BLaER1 treated with 17β-estradiol and CSF1 and Interleukin-3, amounts not matched to agents 10 nM and 100 nM (cell line): Measurements from ENCODE around the gene PTGFRN.

Experiments
- H3K27ac ChIP-seq, 11 experiments: shearing (Covaris generic); formaldehyde crosslinking; 2 replicates each; pipeline ENCODE4 v1.8.1; 2022
- H3K27me3 ChIP-seq, 11 experiments: shearing (Covaris generic); formaldehyde crosslinking; 2 replicates each; pipeline ENCODE4 v1.8.1; 2022
- H3K36me3 ChIP-seq, 11 experiments: shearing (Covaris generic); formaldehyde crosslinking; 2 replicates each; pipeline ENCODE4 v1.8.1; 2022
- H3K4me1 ChIP-seq, 10 experiments: shearing (Covaris generic); formaldehyde crosslinking; 2 replicates each; pipeline ENCODE4 v1.8.1; 2022
- H3K4me2 ChIP-seq, 11 experiments: shearing (Covaris generic); formaldehyde crosslinking; 2 replicates each; pipeline ENCODE4 v1.8.1; 2022
- H3K4me3 ChIP-seq, 10 experiments: shearing (Covaris generic); formaldehyde crosslinking; 2 replicates each; pipeline ENCODE4 v1.8.1; 2022
- H3K9ac ChIP-seq, 11 experiments: shearing (Covaris generic); formaldehyde crosslinking; 2 replicates each; pipeline ENCODE4 v1.8.1; 2022
- H3K9me3 ChIP-seq, 11 experiments: shearing (Covaris generic); formaldehyde crosslinking; replicated peaks in 1 of 11; 2 replicates each; pipeline ENCODE4 v1.8.1; 2022
- H4K20me1 ChIP-seq, 11 experiments: shearing (Covaris generic); formaldehyde crosslinking; 2 replicates each; pipeline ENCODE4 v1.8.1; 2022
- Cebpa-rat ChIP-seq, 11 experiments: shearing (Covaris generic); IDR thresholded peaks; 2 replicates each; pipeline ENCODE4 v1.8.1; 2022

PTGFRN gene

GRCh38 chr1:117032681-117033539 lies 123.2 kb downstream of the PTGFRN start:
- H3K27ac ChIP-seq, result peak overlapping the region in 6 of 11 experiments; percentile 1 to 41 (median 14); a peak in 5 of 22 replicates
- no peaks in the 10 kb centered on the region for H3K27me3 ChIP-seq
- TF ChIP-seq Cebpa-rat (IDR thresholded peaks at IDR 0.05), result no peak
- H3K9ac ChIP-seq, result 0 out of 22 replicates have a peak overlapping the region, but pooled peaks of 1 of the 11 experiments have one; percentile 26
- H3K4me2 ChIP-seq, result peak overlapping the region; percentile 49 to 78 (median 61)
- H3K36me3 ChIP-seq, result peaks cover 0 to 91% (median 0%) of the 10 kb centered on the region in 11 experiments; a peak in 9 of 22 replicates
- H3K4me1 ChIP-seq, result peaks cover 26 to 63% (median 53%) of the 10 kb centered on the region in 10 experiments
- no peaks in the 10 kb centered on the region for H4K20me1 ChIP-seq
- H3K4me3 ChIP-seq, result no peak overlapping the region
- H3K9me3 ChIP-seq, result no peaks in the 10 kb centered on the region

- H3K36me3 ChIP-seq, result peaks cover 0 to 90% (median 0%) of the 10 kb centered on the region in 11 experiments; a peak in 9 of 22 replicates
- H3K27ac ChIP-seq, result peak overlapping the region in 5 of 11 experiments; percentile 1 to 41 (median 5); a peak in 4 of 22 replicates
- H3K4me1 ChIP-seq, result peaks cover 31 to 63% (median 55%) of the 10 kb centered on the region in 10 experiments
- no peaks in the 10 kb centered on the region for H3K27me3 ChIP-seq
- no peak for TF ChIP-seq Cebpa-rat (IDR thresholded peaks at IDR 0.05)
- peak overlapping the region; percentile 49 to 78 (median 61); a peak in 21 of 22 replicates for H3K4me2 ChIP-seq
- H4K20me1 ChIP-seq, result no peaks in the 10 kb centered on the region
- no peak overlapping the region for H3K4me3 ChIP-seq
- no peaks in the 10 kb centered on the region for H3K9me3 ChIP-seq
- no peak overlapping the region for H3K9ac ChIP-seq
These were observed 124.1 kb downstream of the PTGFRN start for GRCh38 chr1:117033772-117034171.

DNA sequence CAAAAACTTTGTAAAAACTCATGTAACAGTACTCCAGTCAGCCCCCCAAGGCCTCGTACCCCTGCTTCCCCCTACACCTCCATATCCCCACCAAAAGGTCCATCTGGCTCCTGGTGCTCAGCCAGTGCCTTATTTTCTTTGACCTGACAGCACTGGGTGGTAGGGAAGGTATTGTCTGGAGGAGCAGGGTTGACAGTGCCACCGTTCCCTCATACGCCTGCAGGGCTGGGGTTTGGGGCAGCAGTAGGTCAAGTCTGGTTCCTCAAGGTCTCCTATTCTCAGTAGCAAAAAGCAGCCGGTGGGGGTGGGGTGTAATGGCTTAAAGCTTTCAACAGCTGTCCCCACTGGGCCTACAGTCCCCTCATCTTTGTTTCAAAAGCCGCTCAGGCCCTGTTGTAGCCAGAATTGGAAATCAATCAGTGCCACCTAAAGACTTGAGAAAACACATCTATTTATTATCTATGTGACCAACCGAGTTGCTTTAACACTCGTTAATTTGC lies 125.1 kb downstream of the PTGFRN start:
- Histone ChIP-seq H3K4me2 (peak overlapping the region in 6 of 11 experiments; percentile 10 to 78 (median 68); a peak in 7 of 22 replicates), H3K9me3 (no peaks in the 10 kb centered on the region), H3K27ac (no peak overlapping the region), H3K9ac (no peak overlapping the region), H3K27me3 (no peaks in the 10 kb centered on the region), H3K4me1 (peaks cover 31 to 63% (median 56%) of the 10 kb centered on the region in 10 experiments), H3K4me3 (no peak overlapping the region), H4K20me1 (no peaks in the 10 kb centered on the region), H3K36me3 (peaks cover 0 to 82% (median 0%) of the 10 kb centered on the region in 11 experiments; a peak in 9 of 22 replicates)
- TF ChIP-seq Cebpa-rat (IDR thresholded peaks at IDR 0.05), result no peak

DNA sequence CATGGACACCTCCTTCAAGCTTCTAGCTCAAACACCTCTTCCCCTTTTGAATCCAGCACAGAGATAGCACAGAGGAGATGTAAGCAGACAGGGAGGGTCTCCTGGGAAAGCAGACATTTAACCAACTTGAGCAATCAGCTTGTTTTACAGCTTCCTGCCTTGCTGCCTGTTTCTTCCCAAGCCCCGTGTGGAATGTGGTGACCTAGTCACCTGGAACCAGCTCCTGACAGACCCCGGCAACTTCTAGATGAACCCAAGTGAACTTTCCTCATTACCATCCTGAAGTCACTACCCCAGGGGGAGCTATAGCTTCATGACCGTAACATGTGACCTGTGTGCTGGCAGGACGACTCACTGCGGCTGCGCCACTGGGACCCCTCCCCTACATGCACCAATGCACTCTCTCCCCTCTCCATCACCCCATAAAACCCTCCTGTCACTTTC lies 126.3 kb downstream of the PTGFRN start:
- Histone ChIP-seq H3K27me3 (no peaks in the 10 kb centered on the region), H3K27ac (peak overlapping the region in 3 of 11 experiments; percentile 24 to 36 (median 35); a peak in 5 of 22 replicates), H3K4me2 (peak overlapping the region in 10 of 11 experiments; percentile 8 to 72 (median 59); a peak in 16 of 22 replicates), H3K36me3 (peaks cover 0 to 70% (median 0%) of the 10 kb centered on the region in 11 experiments; a peak in 9 of 22 replicates), H3K9ac (no peak overlapping the region), H3K4me1 (peaks cover 36 to 66% (median 54%) of the 10 kb centered on the region in 10 experiments), H4K20me1 (no peaks in the 10 kb centered on the region), H3K9me3 (no peaks in the 10 kb centered on the region), H3K4me3 (no peak overlapping the region)
- TF ChIP-seq Cebpa-rat (IDR thresholded peaks at IDR 0.05), result 0 out of 22 replicates have a peak, but pooled peaks of 1 of the 11 experiments have one; percentile 20

DNA sequence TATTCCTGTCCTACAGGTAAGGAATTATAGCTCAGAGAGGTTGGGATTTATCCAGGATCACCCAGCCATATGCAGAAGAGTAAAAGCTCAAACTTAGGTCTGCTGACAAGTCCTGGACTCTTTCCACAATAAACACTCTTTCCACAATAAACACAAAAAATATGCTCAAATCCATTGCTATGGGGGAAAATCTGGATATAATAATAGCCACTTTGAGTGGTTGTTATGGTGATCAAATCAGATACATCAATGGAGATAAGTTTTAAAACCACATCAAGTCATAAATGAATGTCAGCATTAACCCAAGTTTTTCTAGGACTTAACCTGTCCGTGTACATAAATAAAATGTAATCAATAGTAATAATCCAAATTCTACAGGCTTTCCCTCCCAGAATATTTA lies 128.1 kb downstream of the PTGFRN start:
- Histone ChIP-seq H3K27ac (no peak overlapping the region), H3K9ac (no peak overlapping the region), H3K9me3 (peaks cover 0 to 8% (median 0%) of the 10 kb centered on the region in 11 experiments; a peak in 3 of 22 replicates), H3K27me3 (no peaks in the 10 kb centered on the region), H3K4me3 (no peak overlapping the region), H4K20me1 (no peaks in the 10 kb centered on the region), H3K36me3 (peaks cover 0 to 52% (median 0%) of the 10 kb centered on the region in 11 experiments; a peak in 9 of 22 replicates), H3K4me2 (no peak overlapping the region), H3K4me1 (peaks cover 30 to 54% (median 39%) of the 10 kb centered on the region in 10 experiments)
- TF ChIP-seq Cebpa-rat (IDR thresholded peaks at IDR 0.05), result no peak

DNA sequence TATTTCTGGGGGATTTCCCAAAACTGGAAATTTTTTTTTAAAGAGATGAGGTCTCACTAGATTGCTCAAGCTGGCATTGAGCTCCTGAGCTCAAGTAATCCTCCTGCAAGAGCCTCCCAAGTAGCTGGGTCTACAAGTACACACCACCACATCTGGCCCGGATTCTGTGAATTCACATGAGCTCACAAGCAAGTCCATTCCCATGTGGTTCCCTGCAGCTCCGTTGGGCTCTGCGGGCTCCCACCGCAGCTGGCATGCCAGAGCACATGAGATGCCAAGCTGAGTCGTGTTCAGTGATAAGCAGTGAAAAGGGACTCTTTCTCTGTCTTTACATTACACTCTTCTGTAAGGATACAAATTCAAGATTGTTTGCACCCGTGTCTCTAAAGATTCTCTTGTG lies 128.5 kb downstream of the PTGFRN start:
- TF ChIP-seq Cebpa-rat (IDR thresholded peaks at IDR 0.05), result no peak
- H3K36me3 ChIP-seq, result peaks cover 0 to 52% (median 0%) of the 10 kb centered on the region in 11 experiments; a peak in 9 of 22 replicates
- H3K27me3 ChIP-seq, result no peaks in the 10 kb centered on the region
- H3K4me3 ChIP-seq, result no peak overlapping the region
- no peaks in the 10 kb centered on the region for H4K20me1 ChIP-seq
- H3K27ac ChIP-seq, result no peak overlapping the region
- H3K4me2 ChIP-seq, result peak overlapping the region in 4 of 11 experiments; percentile 1 to 49 (median 12); a peak in 1 of 22 replicates
- H3K9me3 ChIP-seq, result peaks cover 0 to 8% (median 0%) of the 10 kb centered on the region in 11 experiments; a peak in 3 of 22 replicates
- no peak overlapping the region for H3K9ac ChIP-seq
- peaks cover 26 to 50% (median 34%) of the 10 kb centered on the region in 10 experiments for H3K4me1 ChIP-seq
